AG04450 (cell line): ENCODE measurements around the gene SYCE1. TPM values are rescaled to one million over a fixed set of nuclear protein-coding genes. Genes with fewer than 3 reads are reported as not detected.

ENCODE experiments used
- CTCF ChIA-PET: fragments of 300-600, 350-600 bp; formaldehyde crosslinking; extraction: SDS; loops from one replicate; lab custom pipeline; 2022; ENCODE audit warnings: antibody characterized with exemption, inconsistent platforms; lab: Charles Lee
- POLR2A ChIA-PET: fragments of 350-600 bp; formaldehyde crosslinking; extraction: SDS; loops from one replicate; lab custom pipeline; 2021; ENCODE audit warnings: antibody characterized with exemption, inconsistent platforms; lab: Yijun Ruan, JAX
- DNase-seq: peaks from one replicate; pipeline ENCODE4 v3.0.0-alpha.2; 2011; ENCODE audit warnings: low read depth, low spot score
- H3K27ac ChIP-seq: one replicate; pipeline ENCODE4 v1.5.1; 2012; ENCODE audit warnings: low read depth, low read length, control low read depth
- H3K27me3 ChIP-seq: one replicate; pipeline ENCODE4 v1.6.0; 2012; ENCODE audit warnings: low read length; ENCODE audit not compliant: control insufficient read depth, insufficient read depth
- H3K4me3 ChIP-seq: 2 replicates; pipeline ENCODE4 v1.5.1; 2011; ENCODE audit warnings: mild to moderate bottlenecking, low read depth, low read length, control low read depth
- H3K9me3 ChIP-seq: 2 replicates; pipeline ENCODE4 v1.5.1; 2012; ENCODE audit warnings: low read length; ENCODE audit not compliant: control insufficient read depth, insufficient read depth
- CTCF ChIP-seq: IDR thresholded peaks from 2 replicates; pipeline ENCODE4 v1.5.1; 2011; ENCODE audit warnings: low read depth, low read length, control low read depth, inconsistent platforms
- polyA plus RNA-seq: library from polyadenylated mRNA; depleted of rRNA; stranded (reverse); fragments of >200 nt; gene quantifications from 2 replicates; pipeline ENCODE4 v1.2.3, GENCODE V29; 2011; rRNA removed

Gene SYCE1
- polyA plus RNA-seq, 1 experiment = not detected

GRCh38 chr10:133515471-133515870 lies 49.9 kb downstream of the SYCE1 start:
- no peak for DNase-seq
- Histone ChIP-seq H3K27ac (no peak overlapping the region), H3K9me3 (no peaks in the 10 kb centered on the region), H3K27me3 (peaks cover 2% of the 10 kb centered on the region), H3K4me3 (no peak overlapping the region)
- ChIA-PET CTCF (interaction anchor here (1.5 to 2.0 kb wide), 3 partner anchors 14 to 186 kb away, joined by 5 to 14 read pairs (median 7); no protein-coding TSS in a partner anchor), POLR2A (no interaction called here)
- no peak for TF ChIP-seq CTCF

GRCh38 chr10:133511907-133512528 lies 53.4 kb downstream of the SYCE1 start:
- no peaks in the 10 kb centered on the region for H3K27me3 ChIP-seq
- TF ChIP-seq CTCF = no peak
- no peak for DNase-seq
- ChIA-PET CTCF (no interaction called here), POLR2A (no interaction called here)
- no peak overlapping the region for H3K4me3 ChIP-seq
- no peak overlapping the region for H3K27ac ChIP-seq
- no peaks in the 10 kb centered on the region for H3K9me3 ChIP-seq

DNA sequence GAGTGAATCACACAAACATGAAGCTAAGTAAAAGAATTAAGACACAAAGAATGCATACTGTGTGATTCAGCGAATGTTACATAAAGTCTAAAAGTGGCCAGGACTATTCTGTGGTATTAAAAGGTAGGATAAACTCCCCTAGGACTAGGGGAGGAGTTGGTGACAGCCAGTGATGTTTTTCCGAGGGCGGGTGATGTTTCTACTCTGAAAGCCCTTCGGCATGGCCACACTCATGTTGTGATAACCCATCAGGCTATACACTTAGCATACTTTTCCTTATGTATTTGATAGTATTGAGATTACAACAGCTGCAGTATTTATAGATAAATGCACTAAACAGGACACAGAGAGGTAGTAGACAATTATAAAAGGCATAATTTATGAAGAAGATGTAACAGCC lies 54.0 kb downstream of the SYCE1 start:
- Histone ChIP-seq H3K9me3 (no peaks in the 10 kb centered on the region), H3K27me3 (no peaks in the 10 kb centered on the region), H3K27ac (no peak overlapping the region), H3K4me3 (no peak overlapping the region)
- CTCF ChIA-PET = no interaction called here
- TF ChIP-seq CTCF = no peak
- no peak for DNase-seq
- POLR2A ChIA-PET = no interaction called here

DNA sequence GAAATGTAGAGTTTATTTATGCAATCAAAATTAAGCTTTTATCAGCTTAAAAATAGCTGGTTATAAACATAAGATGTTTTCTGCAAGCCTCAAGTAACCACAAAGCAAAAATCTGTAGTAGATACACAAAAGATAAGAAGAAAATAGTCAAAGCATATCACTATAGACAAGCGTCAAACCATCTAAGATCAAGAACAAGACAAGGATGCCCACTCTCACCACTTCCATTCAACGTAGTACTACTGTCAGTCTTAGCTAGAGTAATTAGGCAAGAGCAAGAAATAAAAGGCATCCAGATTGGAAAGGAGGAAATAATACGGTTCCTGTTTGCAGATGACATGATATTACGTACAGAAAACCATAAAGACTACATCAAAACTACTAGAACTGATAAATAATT lies 55.7 kb downstream of the SYCE1 start:
- DNase-seq = no peak
- ChIA-PET CTCF (interaction anchor here (1.3 to 1.4 kb wide), 3 partner anchors 9 to 180 kb away, joined by 3 to 6 read pairs (median 4); no protein-coding TSS in a partner anchor), POLR2A (no interaction called here)
- H3K4me3 ChIP-seq = no peak overlapping the region
- no peaks in the 10 kb centered on the region for H3K27me3 ChIP-seq
- no peaks in the 10 kb centered on the region for H3K9me3 ChIP-seq
- no peak overlapping the region for H3K27ac ChIP-seq
- no peak for TF ChIP-seq CTCF

Other genes starting within 250 kb of the SYCE1 start
- 0.16 and 0.41 TPM in 2 replicates for gene CALY, start 228.7 kb downstream of the SYCE1 start, polyA plus RNA-seq
- gene PRAP1, start 218.2 kb downstream of the SYCE1 start, polyA plus RNA-seq = not detected in 2 replicates
- 17.8 and 24.3 TPM in 2 replicates for gene FUOM, start 207.6 kb downstream of the SYCE1 start, polyA plus RNA-seq
- gene ECHS1, start 192.2 kb downstream of the SYCE1 start, polyA plus RNA-seq = 56.6 and 60.9 TPM in 2 replicates
- gene PAOX, start 186.3 kb downstream of the SYCE1 start, polyA plus RNA-seq = 3.0 and 3.1 TPM in 2 replicates
- 36.1 and 40.2 TPM in 2 replicates for gene MTG1, start 171.4 kb downstream of the SYCE1 start, polyA plus RNA-seq
- gene SPRN, start 141.0 kb downstream of the SYCE1 start, polyA plus RNA-seq = 1.1 and 1.2 TPM in 2 replicates
- gene SCART1, start 111.6 kb downstream of the SYCE1 start, polyA plus RNA-seq = 0.67 and 0.96 TPM in 2 replicates
- 1.1 and 1.3 TPM in 2 replicates for gene CYP2E1, start 38.2 kb downstream of the SYCE1 start, polyA plus RNA-seq
- not detected in 2 replicates for gene FRG2B, start 61.2 kb upstream of the SYCE1 start, polyA plus RNA-seq